VCaP (cell line): ENCODE results near the gene TMOD1.
"Not testable (repeated sequence)": the region's sequence is repeated elsewhere in the genome, so short reads cannot be mapped to it uniquely, and the experiment has no call there.

Experiments used
- H3K27ac ChIP-seq: fragments of 450-650 bp; 2 replicates; pipeline ENCODE4 v1.5.1; 2017
- CTCF ChIP-seq: fragments of 450-650 bp; conservative IDR thresholded peaks from 2 replicates; pipeline ENCODE4 v1.5.1; 2017; ENCODE audit warnings: mild to moderate bottlenecking, moderate library complexity

The TMOD1 gene

GRCh38 chr9:97600531-97601227 is 99.2 kb downstream of the TMOD1 start:
- H3K27ac ChIP-seq: no peak overlapping the region
- no peak for TF ChIP-seq CTCF

GRCh38 chr9:97601228-97601898 is 99.9 kb downstream of the TMOD1 start:
- H3K27ac ChIP-seq: no peak overlapping the region
- no peak for TF ChIP-seq CTCF

GRCh38 chr9:97602430-97602829 is 101.0 kb downstream of the TMOD1 start:
- no peak for TF ChIP-seq CTCF
- no peak overlapping the region for H3K27ac ChIP-seq

GRCh38 chr9:97604901-97605645 is 103.6 kb downstream of the TMOD1 start:
- TF ChIP-seq CTCF: no peak
- no peak overlapping the region for H3K27ac ChIP-seq

GRCh38 chr9:97615439-97616072 is 114.1 kb downstream of the TMOD1 start:
- peak overlapping the region; percentile 20; the same call in 1 of the 2 replicates for H3K27ac ChIP-seq
- TF ChIP-seq CTCF: peak; percentile 86

- H3K27ac ChIP-seq: no peak overlapping the region
- TF ChIP-seq CTCF: no peak
These were observed 116.5 kb downstream of the TMOD1 start for GRCh38 chr9:97617939-97618416.

GRCh38 chr9:97620063-97620462 is 118.6 kb downstream of the TMOD1 start:
- H3K27ac ChIP-seq: not testable (repeated sequence)

- not testable (repeated sequence) for H3K27ac ChIP-seq
These were observed 121.0 kb downstream of the TMOD1 start for GRCh38 chr9:97622483-97622882.
